NCI-H146 (cell line): ENCODE data around the gene NIPAL4.

Experiments
- DNase-seq: peaks from one replicate; lab custom pipeline; 2025; lab: John Stamatoyannopoulos, UW

Gene NIPAL4

GRCh38 chr5:157516626-157517325 lies 56.8 kb downstream of the NIPAL4 start:
- DNase-seq, result no peak

- no peak for DNase-seq
These were observed 59.0 kb downstream of the NIPAL4 start for GRCh38 chr5:157518963-157519362.

GRCh38 chr5:157519579-157520253 lies 59.7 kb downstream of the NIPAL4 start:
- no peak for DNase-seq

- no peak for DNase-seq
These were observed 61.1 kb downstream of the NIPAL4 start for GRCh38 chr5:157520911-157521703.

- DNase-seq, result no peak
These were observed 61.7 kb downstream of the NIPAL4 start for GRCh38 chr5:157521704-157522029.

GRCh38 chr5:157523976-157524375 lies 64.0 kb downstream of the NIPAL4 start:
- no peak for DNase-seq
